Effector memory CD4-positive, alpha-beta T cell (primary cell): Measurements from ENCODE around the gene FAM181B.

Source experiments
- DNase-seq, 3 donors: peaks; one replicate each; pipeline ENCODE4 v3.0.0-alpha.2; 2020
- H3K27ac ChIP-seq: 2 replicates; pipeline ENCODE4 v1.7.0; 2013; ENCODE audit warnings: mild to moderate bottlenecking, low read length, moderate library complexity; ENCODE audit not compliant: insufficient read depth, poor library complexity, severe bottlenecking
- H3K27me3 ChIP-seq: replicated peaks from 2 replicates; pipeline ENCODE4 v1.7.0; 2013; ENCODE audit warnings: mild to moderate bottlenecking, low read length; ENCODE audit not compliant: insufficient read depth, control insufficient read depth, poor library complexity, severe bottlenecking
- H3K36me3 ChIP-seq: 2 replicates; pipeline ENCODE4 v1.7.0; 2013; ENCODE audit warnings: mild to moderate bottlenecking, low read length, moderate library complexity; ENCODE audit not compliant: control insufficient read depth, insufficient read depth
- H3K4me1 ChIP-seq: 2 replicates; pipeline ENCODE4 v1.7.0; 2013; ENCODE audit warnings: low read length, mild to moderate bottlenecking; ENCODE audit not compliant: control insufficient read depth, insufficient read depth, poor library complexity, severe bottlenecking
- H3K4me3 ChIP-seq: 2 replicates; pipeline ENCODE4 v1.7.0; 2013; ENCODE audit warnings: low read length, low read depth, mild to moderate bottlenecking; ENCODE audit not compliant: insufficient read depth, poor library complexity, severe bottlenecking
- H3K9me3 ChIP-seq: 2 replicates; pipeline ENCODE4 v1.7.0; 2013; ENCODE audit warnings: mild to moderate bottlenecking, low read length, moderate library complexity; ENCODE audit not compliant: control insufficient read depth
- total RNA-seq, 3 donors: gene quantifications; one replicate each; lab custom pipeline; 2026; lab: John Stamatoyannopoulos, UW

The FAM181B gene
- total RNA-seq, result 0 to 0.17 (median 0) reads per million in 3 donors

- DNase-seq, result no peak
- Histone ChIP-seq H3K36me3 (no peaks in the 10 kb centered on the region), H3K4me3 (peak within 1 kb of the TSS; percentile 42), H3K9me3 (no peaks in the 10 kb centered on the region), H3K4me1 (peaks cover 7% of the 10 kb centered on the region), H3K27me3 (peaks cover 16% of the 10 kb centered on the region), H3K27ac (no peak within 1 kb of the TSS)
Measured at GRCh38 chr11:82733444-82734119, at the start of gene FAM181B. Gene FAM181B, minus strand, starts transcription at chr11:82733864. Its CDS starts 135 bp downstream, at chr11:82733729.

- Histone ChIP-seq H3K4me1 (no peaks in the 10 kb centered on the region), H3K4me3 (no peak overlapping the region), H3K36me3 (no peaks in the 10 kb centered on the region), H3K9me3 (no peaks in the 10 kb centered on the region), H3K27me3 (no peaks in the 10 kb centered on the region), H3K27ac (no peak overlapping the region)
- DNase-seq, result no peak
Measured at GRCh38 chr11:82782825-82783374, 49.2 kb upstream of the FAM181B start.

- DNase-seq, result no peak
- no peak overlapping the region for H3K27ac ChIP-seq
Measured at GRCh38 chr11:82778776-82779175, 45.1 kb upstream of the FAM181B start.

GRCh38 chr11:82776377-82776776, 42.7 kb upstream of the FAM181B start:
- Histone ChIP-seq H3K4me1 (no peaks in the 10 kb centered on the region), H3K9me3 (no peaks in the 10 kb centered on the region), H3K36me3 (no peaks in the 10 kb centered on the region), H3K27me3 (no peaks in the 10 kb centered on the region), H3K4me3 (no peak overlapping the region), H3K27ac (no peak overlapping the region)
- no peak for DNase-seq

More at GRCh38 chr11:82778776-82779175, 45.1 kb upstream of the FAM181B start:
- no peak overlapping the region for H3K4me3 ChIP-seq
- H3K4me1 ChIP-seq, result no peaks in the 10 kb centered on the region
- H3K36me3 ChIP-seq, result no peaks in the 10 kb centered on the region
- no peaks in the 10 kb centered on the region for H3K9me3 ChIP-seq
- no peaks in the 10 kb centered on the region for H3K27me3 ChIP-seq

GRCh38 chr11:82775736-82776346, 42.2 kb upstream of the FAM181B start:
- Histone ChIP-seq H3K4me1 (no peaks in the 10 kb centered on the region), H3K27me3 (no peaks in the 10 kb centered on the region), H3K9me3 (no peaks in the 10 kb centered on the region), H3K4me3 (no peak overlapping the region), H3K36me3 (no peaks in the 10 kb centered on the region), H3K27ac (no peak overlapping the region)
- no peak for DNase-seq

GRCh38 chr11:82775218-82775617, 41.6 kb upstream of the FAM181B start:
- Histone ChIP-seq H3K36me3 (no peaks in the 10 kb centered on the region), H3K4me3 (no peak overlapping the region), H3K27me3 (no peaks in the 10 kb centered on the region), H3K9me3 (no peaks in the 10 kb centered on the region), H3K4me1 (no peaks in the 10 kb centered on the region), H3K27ac (no peak overlapping the region)
- no peak for DNase-seq

GRCh38 chr11:82771781-82772180, 38.1 kb upstream of the FAM181B start:
- DNase-seq, result no peak
- Histone ChIP-seq H3K27ac (no peak overlapping the region), H3K27me3 (no peaks in the 10 kb centered on the region), H3K4me1 (no peaks in the 10 kb centered on the region), H3K36me3 (no peaks in the 10 kb centered on the region), H3K9me3 (no peaks in the 10 kb centered on the region), H3K4me3 (no peak overlapping the region)

- H3K9me3 ChIP-seq, result no peaks in the 10 kb centered on the region
- no peak overlapping the region for H3K4me3 ChIP-seq
- H3K27ac ChIP-seq, result no peak overlapping the region
- H3K27me3 ChIP-seq, result no peaks in the 10 kb centered on the region
- H3K4me1 ChIP-seq, result no peaks in the 10 kb centered on the region
- no peak for DNase-seq
- no peaks in the 10 kb centered on the region for H3K36me3 ChIP-seq
Measured at GRCh38 chr11:82767123-82767522, 33.5 kb upstream of the FAM181B start.

GRCh38 chr11:82765466-82766034, 31.9 kb upstream of the FAM181B start:
- H3K9me3 ChIP-seq, result no peaks in the 10 kb centered on the region
- H3K27me3 ChIP-seq, result no peaks in the 10 kb centered on the region
- no peak overlapping the region for H3K4me3 ChIP-seq
- DNase-seq, result no peak
- no peaks in the 10 kb centered on the region for H3K36me3 ChIP-seq
- H3K27ac ChIP-seq, result no peak overlapping the region
- no peaks in the 10 kb centered on the region for H3K4me1 ChIP-seq

GRCh38 chr11:82763167-82763566, 29.5 kb upstream of the FAM181B start:
- Histone ChIP-seq H3K27ac (no peak overlapping the region), H3K9me3 (no peaks in the 10 kb centered on the region), H3K4me1 (no peaks in the 10 kb centered on the region), H3K27me3 (no peaks in the 10 kb centered on the region), H3K36me3 (no peaks in the 10 kb centered on the region), H3K4me3 (no peak overlapping the region)
- no peak for DNase-seq
